ENCODE data around the gene LASP1.
"Not testable (repeated sequence)": the region's sequence is repeated elsewhere in the genome, so short reads cannot be mapped to it uniquely, and the experiment has no call there.

The LASP1 gene

DNA sequence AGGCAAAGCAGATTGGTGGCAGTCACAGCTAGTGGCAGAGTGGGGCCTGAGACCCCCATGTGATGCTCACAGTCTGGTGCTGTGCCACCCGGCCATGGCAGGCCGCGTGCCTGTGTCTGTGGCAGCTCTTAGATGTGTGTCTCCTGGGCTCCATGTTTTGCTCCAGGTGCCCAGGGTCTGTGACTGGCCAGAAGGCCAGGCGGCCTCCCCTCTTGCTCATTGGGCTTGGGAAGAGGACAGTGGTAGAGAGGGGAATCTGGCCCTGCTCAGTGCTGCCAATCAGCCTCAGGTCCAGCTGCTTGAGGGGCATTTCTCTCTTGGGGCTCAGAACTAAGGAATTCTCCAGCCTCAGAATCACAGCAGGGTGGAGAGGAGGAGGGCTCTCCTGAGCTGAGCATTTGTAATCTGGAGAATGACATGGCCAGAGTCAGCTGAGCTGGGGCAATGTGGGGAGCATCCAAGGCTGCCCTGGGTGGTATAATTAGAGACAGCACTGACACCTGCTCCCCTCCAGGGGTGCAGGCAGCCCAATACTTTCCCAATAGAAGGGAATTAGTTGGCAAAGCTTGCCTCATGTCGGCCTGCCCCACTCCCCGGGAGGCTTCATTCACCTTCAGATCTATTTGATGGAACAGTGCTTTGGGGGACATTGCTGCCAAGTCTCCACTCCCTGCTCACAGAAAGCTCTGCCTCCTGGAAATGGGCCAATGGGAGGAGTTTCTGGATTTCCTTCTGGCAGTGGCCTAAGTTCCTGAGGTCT lies 52.9 kb downstream of the LASP1 start:
- DNase-seq (ENCODE audit: extremely low read depth in 1 of 2, low read depth in 1 of 2), result no peak

DNA sequence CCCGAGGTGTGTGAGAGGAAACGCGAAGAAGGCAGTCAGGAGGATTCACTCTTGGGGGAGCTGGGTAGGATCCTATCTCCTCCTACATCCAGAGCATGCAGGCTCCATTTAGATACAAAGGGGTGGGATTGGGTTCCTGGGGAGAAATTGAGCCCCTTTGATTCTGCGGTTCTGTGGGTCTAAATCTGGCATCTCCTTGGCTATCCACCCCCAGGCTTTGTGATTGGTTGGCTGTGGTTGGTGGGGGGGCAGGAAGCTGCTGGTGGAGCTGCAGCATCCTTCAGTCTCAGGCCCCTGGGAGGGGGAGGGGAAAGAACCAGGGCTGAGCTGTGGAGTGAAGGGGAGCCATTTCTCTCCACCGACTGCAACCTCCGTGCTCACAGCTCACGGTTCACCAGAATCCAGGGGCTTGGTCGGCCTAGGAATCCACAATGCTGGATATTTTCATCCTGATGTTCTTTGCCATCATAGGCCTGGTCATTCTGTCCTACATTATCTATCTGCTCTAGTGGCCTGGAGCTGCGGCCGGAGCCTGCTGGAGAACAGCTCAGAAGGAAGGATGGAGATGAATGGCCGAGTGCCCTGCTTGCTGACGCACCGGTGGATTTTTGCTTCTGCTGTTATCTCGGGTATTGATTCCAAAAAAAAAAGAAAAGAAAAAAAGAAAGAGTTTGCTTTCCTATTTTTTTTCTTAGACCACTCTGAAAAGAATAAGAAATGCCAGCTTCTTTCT lies 55.6 kb downstream of the LASP1 start, which contains the start of gene LASP1NB:
Gene LASP1NB (plus strand): TSS at position 352 of the 733 bp plus-strand sequence.
- peak in 1 of 2 donors; percentile 57 for DNase-seq (ENCODE audit: extremely low read depth in 1 of 2, low read depth in 1 of 2)

DNA sequence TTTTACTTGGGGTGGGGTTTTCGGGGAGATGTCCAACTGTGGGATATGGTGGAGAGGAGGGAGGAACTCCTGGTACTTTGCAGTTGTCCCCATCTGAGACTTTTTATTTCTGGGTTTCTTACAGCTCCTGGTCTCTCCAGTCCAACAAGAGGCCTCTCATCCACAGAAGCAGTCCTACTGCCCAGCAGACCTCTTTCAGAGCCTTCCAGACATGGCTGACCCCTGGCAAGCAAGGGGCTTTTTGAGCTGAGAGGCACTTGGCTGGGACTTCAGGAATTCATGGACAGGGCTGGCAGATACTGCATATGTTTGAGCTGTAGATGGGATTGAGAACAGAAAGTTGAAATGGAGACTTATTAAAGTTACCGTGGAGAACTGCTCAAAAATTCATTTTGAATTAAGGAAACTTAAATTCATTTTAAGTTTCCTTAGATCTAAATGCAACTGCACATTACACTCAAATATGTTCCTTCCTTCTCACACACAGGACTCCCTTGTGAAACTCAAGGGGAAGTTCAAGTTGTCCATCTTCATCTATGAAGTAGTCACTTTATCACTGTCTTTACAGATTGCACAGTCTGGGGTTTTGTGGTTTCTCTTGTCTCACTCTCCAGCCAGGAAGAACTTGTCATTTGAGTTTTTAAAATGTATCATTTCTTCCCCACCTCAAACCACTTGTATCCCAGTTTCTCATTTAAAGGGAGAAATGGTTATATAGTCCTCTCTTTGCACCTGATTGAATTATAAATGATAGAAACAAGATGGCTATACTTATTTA lies 56.6 kb downstream of the LASP1 start:
- DNase-seq (ENCODE audit: extremely low read depth in 1 of 2, low read depth in 1 of 2), result no peak

DNA sequence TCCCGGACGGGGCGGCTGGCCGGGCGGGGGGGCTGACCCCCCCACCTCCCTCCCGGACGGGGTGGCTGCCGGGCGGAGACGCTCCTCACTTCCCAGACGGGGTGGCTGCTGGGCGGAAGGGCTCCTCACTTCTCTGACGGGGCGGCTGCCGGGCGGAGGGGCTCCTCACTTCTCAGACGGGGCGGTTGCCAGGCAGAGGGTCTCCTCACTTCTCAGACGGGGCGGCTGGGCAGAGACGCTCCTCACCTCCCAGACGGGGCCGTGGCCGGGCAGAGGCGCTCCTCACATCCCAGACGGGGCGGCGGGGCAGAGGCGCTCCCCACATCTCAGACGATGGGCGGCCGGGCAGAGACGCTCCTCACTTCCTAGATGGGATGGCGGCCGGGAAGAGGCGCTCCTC lies 60.9 kb downstream of the LASP1 start:
- not testable (repeated sequence) for DNase-seq (ENCODE audit: extremely low read depth in 1 of 2, low read depth in 1 of 2)

DNA sequence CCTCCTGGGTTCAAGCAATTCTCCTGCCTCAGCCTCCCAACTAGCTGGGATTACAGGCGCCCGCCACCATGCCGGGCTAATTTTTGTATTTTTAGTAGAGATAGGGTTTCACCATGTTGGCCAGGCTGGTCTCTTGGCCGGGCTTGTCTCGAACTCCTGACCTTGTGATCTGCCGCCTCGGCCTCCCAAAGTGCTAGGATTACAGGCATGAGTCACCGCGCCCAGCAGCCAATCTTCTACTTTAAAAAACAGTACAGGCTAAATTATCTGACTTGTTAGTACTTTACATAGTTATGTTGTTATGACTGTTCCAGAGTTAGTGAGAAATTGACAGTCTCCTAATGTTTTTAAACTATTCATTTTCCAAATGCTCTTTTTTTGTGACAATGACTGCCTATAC lies 64.1 kb downstream of the LASP1 start:
- not testable (repeated sequence) for DNase-seq (ENCODE audit: extremely low read depth in 1 of 2, low read depth in 1 of 2)

DNA sequence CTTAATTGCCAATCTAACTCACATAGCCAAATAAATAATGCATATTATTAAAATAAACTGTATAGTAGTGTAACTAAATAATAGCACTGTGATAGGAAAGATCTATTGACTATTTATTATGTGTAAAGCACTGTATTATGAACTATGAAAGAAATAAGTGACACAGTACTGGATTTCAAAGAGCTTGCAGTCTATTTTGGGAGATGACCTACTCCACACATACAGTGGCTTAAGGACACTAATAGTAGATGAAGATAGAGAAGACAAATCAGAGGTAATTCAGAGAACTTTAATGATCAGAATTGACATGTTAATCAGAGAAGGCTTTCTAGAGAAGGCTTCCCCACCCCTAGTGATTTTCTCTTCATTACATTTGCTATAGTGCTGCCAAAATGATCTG lies 70.1 kb downstream of the LASP1 start:
- no peak for DNase-seq (ENCODE audit: extremely low read depth in 1 of 2, low read depth in 1 of 2)

DNA sequence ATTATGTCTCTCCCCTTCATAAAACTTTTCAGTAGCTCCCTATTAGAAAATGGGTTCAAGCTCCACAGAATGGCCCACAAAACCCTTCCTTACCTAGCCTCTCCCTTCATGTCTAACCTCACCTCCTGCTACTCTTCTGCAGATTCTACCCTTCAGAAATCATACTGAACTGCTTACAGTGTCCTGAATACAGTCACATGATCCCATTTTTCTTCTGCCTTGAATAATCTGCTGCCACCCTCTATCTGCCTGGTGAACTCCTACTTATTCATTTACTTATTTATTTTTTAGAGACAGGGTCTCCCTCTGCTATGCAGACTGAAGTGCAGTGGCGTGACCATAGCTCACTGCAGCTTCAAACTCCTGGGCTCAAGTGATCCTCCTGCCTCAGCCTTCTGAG lies 70.5 kb downstream of the LASP1 start:
- no peak for DNase-seq (ENCODE audit: extremely low read depth in 1 of 2, low read depth in 1 of 2)

DNA sequence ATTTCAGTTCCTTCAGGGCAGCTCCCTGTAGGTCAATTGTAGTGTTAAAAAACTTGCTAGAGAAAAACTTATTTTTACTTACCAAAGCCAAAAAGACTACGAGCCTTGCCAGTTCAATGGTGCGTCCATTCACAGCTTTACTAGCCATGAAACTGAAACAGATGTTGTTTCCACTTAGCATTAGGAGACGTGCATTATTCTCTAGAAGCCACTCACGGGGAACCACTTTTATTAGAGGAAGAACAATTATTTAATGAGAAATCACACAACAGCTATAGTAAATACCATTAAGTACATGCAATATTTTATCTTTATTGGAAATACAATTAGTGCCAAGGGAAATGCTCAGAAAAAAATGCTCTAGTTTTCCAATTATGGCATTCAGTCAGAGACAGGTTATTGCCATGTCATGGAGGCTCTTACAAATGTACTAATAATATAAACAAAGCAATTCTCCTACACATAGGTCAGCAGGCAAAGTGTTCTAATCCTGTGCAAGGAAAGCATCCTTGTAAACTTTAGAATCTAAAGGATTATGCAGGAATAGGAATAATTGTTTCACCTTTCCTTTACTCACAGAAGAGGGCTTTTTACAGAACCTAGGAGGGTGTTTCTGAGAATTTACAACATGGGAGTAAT lies 73.0 kb downstream of the LASP1 start:
- no peak for DNase-seq (ENCODE audit: extremely low read depth in 1 of 2, low read depth in 1 of 2)

DNA sequence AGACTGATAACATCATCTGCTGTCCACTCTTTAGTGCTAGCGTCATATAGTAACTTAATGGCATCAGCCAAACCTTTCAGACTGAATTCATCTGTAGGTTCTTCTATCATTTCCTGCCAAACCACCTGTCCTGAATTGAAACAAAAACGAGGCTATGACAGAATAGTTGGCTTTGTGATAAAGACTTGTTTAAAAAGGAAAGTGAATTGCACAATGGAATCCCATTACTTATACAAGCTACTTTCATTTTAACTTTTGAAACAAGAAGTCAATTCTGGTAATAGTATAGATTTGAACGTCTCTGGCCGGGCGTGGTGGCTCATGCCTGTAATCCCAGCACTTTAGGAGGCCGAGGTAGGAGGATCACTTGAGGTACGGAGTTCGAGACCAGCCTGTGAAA lies 73.7 kb downstream of the LASP1 start:
- peak in 1 of 2 donors; percentile 23 for DNase-seq (ENCODE audit: extremely low read depth in 1 of 2, low read depth in 1 of 2)

DNA sequence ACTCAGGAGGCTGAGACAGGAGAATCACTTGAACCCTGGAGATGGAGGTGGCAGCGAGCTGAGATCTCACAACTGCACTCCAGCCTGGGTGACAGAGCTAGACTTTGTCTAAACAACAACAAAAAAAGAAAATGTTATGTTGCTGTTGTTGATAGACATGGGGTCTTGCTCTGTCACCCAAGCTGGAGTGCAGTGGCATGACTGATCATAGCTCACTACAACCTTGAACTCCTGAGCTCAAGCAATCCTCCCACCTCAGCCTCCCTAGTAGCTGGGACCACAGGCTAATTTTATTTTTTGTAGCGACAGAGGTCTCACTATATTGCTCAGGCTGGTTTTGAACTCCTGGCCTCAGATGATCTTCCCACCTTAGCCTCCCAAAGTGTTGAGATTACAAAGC lies 77.3 kb downstream of the LASP1 start:
- DNase-seq (ENCODE audit: extremely low read depth in 1 of 2, low read depth in 1 of 2), result no peak

DNA sequence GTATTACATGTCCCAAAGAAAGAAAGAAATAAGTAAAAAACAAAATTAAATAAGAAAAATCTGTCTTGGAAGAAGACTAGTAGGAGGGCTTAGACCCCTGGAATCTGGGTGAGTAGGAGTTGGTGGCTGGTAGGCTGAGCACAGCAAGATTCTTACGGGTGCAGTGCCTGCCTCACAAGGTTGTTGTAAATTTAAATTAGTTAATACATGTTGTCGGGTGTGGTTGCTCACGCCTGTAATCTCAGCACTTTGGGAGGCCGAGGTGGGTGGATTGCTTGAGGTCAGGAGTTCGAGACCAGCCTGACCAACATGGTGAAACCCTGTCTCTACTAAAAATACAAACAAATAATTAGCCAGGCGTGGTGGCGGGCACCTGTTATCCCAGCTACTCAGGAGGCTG lies 83.9 kb downstream of the LASP1 start:
- DNase-seq (ENCODE audit: extremely low read depth in 1 of 2, low read depth in 1 of 2), result not testable (repeated sequence)

DNA sequence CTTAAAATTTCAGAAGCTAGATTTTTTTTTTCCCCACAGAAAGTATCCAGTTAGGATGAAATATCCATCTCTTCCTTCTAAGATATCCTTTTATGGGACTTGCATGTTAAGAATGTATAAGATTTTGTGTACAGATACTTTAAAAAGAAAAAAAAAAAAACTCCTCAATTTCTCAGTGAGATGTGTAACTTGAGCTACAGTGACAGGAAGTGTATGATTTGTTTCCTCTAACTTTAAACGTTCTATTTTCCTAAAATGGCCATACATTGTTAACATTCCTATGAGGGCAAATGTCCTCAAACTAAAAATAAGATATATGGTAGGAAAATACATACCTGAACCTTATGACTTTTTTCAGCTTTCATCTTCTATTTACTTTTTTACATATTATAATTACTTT lies 88.5 kb downstream of the LASP1 start:
- no peak for DNase-seq (ENCODE audit: extremely low read depth in 1 of 2, low read depth in 1 of 2)

DNA sequence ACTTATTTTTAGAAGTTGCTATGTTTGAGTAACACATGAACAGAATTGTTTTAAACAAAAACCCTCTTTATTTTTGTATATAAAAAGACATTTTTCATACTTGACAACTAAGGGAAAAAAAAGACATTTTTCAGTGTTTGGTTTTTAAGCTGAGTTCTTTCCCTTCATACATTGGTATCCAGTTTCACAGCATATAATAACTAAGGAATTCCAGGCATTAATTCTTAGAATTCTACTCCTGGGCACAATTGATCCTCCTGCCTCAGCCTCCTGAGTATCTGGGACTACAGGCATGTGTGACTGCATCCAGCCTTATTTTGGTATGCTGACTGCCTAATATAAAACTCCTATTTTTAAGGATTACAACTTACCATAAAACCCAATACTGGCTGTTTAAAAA lies 88.9 kb downstream of the LASP1 start:
- no peak for DNase-seq (ENCODE audit: extremely low read depth in 1 of 2, low read depth in 1 of 2)

DNA sequence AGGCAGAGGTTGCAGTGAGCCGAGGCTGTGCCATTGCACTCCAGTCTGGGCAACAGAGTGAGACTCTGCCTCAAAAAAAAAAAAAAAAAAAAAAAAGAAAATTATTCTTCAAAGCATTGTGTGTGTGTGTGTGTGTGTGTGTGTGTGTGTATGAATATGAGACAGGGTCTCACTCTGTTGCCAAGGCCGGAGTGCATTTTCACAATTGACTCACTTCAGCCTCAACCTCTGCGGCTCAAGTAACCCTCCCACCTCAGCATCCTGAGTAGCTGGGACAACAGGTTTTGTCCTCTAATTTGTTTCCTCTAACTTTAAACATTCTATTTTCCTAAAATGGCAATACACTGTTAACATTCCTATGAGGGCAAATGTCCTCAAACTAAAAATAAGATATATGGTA lies 89.7 kb downstream of the LASP1 start:
- DNase-seq (ENCODE audit: extremely low read depth in 1 of 2, low read depth in 1 of 2), result no peak

DNA sequence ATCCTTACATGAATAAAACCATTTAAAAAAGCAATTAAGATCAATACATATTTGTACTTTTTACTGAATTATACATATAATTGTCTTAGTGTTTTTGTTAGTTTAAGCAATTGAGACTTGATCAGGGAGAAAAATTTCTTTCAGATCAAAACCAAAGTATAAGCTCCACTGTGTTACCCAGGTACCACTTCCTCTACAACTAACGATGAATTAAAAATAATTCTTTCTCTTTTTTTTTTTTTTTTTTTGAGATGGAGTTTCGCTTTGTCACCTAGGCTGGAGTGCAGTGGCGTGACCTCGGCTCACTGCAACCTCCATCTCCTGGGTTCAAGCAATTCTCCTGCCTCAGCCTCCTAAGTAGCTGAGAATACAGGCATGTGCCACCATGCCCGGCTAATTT lies 90.5 kb downstream of the LASP1 start:
- DNase-seq (ENCODE audit: extremely low read depth in 1 of 2, low read depth in 1 of 2), result no peak

DNA sequence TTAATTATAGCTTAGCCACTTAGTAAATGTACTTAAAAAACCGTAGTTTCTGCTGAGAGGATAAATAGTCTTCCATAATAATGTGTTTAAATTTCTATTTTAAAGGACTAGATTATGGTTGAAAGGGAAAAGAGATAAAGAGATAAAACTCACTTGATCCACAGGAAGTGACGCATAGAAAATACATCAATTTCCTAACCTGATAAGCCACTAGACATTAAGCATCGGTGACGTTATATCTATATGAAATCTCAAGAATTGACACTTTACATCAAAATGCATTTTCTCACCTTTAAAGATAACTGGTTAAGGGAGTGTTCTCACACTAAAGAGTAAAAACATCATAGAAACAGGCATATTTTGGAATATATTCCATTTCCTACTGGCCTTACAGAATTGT lies 91.6 kb downstream of the LASP1 start:
- no peak for DNase-seq (ENCODE audit: extremely low read depth in 1 of 2, low read depth in 1 of 2)

DNA sequence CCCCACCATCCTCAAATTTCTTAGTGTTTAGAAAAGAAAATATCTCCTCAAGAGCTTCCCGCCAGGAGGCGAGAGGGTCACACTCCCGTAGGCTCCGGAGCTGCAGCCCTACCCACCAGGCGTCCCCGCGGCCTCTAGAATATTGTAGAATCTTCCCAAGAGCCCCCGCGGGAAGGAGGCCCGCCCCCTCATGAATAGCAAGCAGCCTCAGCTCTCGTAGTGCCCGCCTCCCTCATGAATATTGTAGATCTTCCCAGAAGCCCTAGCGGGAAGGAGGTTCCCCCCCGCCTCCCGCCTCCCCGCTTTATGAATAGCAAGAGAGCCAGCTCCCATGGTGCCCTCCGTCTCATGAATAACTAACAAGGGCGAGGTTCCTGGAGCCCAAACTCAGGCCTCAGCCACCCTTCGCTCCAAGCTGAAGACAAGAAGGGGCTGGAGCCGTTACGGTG lies 97.5 kb downstream of the LASP1 start, which contains the start of gene FBXO47:
Gene FBXO47 (minus strand): TSS at position 114 of the 449 bp plus-strand sequence. CDS start 4,378 bp downstream, outside the sequence.
- DNase-seq (ENCODE audit: extremely low read depth in 1 of 2, low read depth in 1 of 2), result peak; percentile 58 to 83

DNA sequence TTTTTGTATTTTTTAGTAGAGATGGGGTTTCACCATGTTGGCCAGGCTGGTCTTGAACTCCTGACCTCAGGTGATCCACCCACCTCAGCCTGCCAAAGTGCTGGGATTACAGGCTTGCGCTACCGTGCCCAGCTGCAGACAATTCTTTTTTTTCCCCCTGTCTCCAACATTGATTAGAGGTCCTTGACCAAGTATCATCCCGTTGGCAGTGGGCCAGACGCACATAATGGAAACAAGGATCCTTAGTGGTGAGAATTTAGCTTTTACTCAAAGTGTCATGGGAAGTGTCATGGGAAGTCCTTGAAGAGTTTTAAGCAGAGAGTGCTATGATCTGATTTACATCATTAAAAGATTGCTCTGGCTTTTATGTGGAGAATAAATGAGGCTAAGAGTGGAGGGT lies 99.4 kb downstream of the LASP1 start:
- no peak for DNase-seq (ENCODE audit: extremely low read depth in 1 of 2, low read depth in 1 of 2)

DNA sequence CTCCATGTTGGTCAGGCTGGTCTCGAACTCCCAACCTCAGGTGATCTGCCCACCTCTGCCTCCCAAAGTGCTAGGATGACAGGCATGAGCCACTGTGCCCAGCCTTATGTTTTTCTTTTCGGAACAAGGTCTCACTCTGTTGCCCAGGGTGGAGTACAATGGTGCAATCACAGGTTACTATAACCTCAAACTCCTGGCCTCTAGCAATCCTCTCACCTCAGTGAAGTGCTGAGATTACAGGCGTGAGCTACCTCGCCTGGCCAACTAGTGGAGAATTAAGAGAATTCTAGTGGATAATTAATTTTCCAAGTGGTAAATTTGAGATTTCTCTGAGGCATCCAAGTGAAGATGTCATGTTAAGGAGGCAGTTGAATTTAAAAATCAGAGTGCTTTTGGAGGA lies 100.3 kb downstream of the LASP1 start:
- no peak for DNase-seq (ENCODE audit: extremely low read depth in 1 of 2, low read depth in 1 of 2)

DNA sequence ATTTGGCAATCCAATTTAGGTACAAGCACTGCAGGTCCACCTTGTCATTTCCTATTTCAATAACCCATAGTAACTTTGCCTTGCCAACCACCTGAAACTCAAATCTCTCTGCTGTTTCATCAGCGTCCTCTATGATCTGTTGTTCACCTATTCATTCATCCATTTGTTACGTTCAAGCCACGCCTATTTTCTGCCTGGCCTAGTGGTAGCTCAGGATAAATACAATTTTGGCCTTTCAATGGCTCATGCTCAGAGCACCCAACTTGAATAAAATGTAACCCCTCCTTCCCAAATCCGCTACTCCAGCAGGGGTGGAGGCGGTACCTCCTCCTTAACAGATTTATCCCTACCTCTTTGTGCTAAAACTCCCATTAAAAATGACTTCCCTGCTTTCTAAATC lies 100.9 kb downstream of the LASP1 start:
- no peak for DNase-seq (ENCODE audit: extremely low read depth in 1 of 2, low read depth in 1 of 2)
